Mesenchymal stem cell (in vitro differentiated cells and primary cell): Measurements from ENCODE around the gene STX2.

ENCODE experiments used
- DNase-seq: peaks from one replicate; pipeline ENCODE4 v3.0.0-alpha.2; 2013
- H2AFZ ChIP-seq: one replicate; pipeline ENCODE4 v1.6.1; 2013; ENCODE audit warnings: low read depth, mild to moderate bottlenecking, control low read depth, inconsistent platforms, low read length, moderate library complexity
- H2AK5ac ChIP-seq: 2 replicates; pipeline ENCODE4 v1.6.1; 2013; ENCODE audit warnings: low read length, moderate library complexity, mild to moderate bottlenecking, inconsistent platforms; ENCODE audit not compliant: severe bottlenecking
- H2BK120ac ChIP-seq: one replicate; pipeline ENCODE4 v1.6.1; 2013; ENCODE audit warnings: low read depth, mild to moderate bottlenecking, inconsistent platforms, low read length, moderate library complexity
- H2BK12ac ChIP-seq, 2 experiments: one replicate each; pipeline ENCODE4 v1.6.1; 2013; ENCODE audit warnings: inconsistent platforms in 2 of 2, low read length in 2 of 2, mild to moderate bottlenecking in 2 of 2, moderate library complexity in 2 of 2, control low read depth in 1 of 2
- H2BK15ac ChIP-seq: one replicate; pipeline ENCODE4 v1.6.1; 2013; ENCODE audit warnings: mild to moderate bottlenecking, low read depth, inconsistent platforms; ENCODE audit not compliant: poor library complexity, severe bottlenecking
- H2BK5ac ChIP-seq: 2 replicates; pipeline ENCODE4 v1.6.1; 2013; ENCODE audit warnings: low read depth, mild to moderate bottlenecking, low read length, control low read depth, inconsistent platforms; ENCODE audit not compliant: poor library complexity, severe bottlenecking
- H3K14ac ChIP-seq, 2 experiments: one replicate each; pipeline ENCODE4 v1.6.1; 2013; ENCODE audit warnings: inconsistent platforms in 2 of 2, low read length in 2 of 2, control low read depth in 1 of 2, mild to moderate bottlenecking in 1 of 2, moderate library complexity in 1 of 2
- H3K18ac ChIP-seq, 2 experiments: one replicate each; pipeline ENCODE4 v1.6.1; 2013; ENCODE audit warnings: inconsistent platforms in 2 of 2, low read length in 2 of 2, control low read depth in 1 of 2, low read depth in 1 of 2, mild to moderate bottlenecking in 1 of 2
- H3K23ac ChIP-seq, 2 experiments: one replicate each; pipeline ENCODE4 v1.6.1; 2013; ENCODE audit warnings: inconsistent platforms in 2 of 2, low read length in 2 of 2, mild to moderate bottlenecking in 2 of 2, moderate library complexity in 2 of 2, control low read depth in 1 of 2
- H3K27ac ChIP-seq: 2 replicates; pipeline ENCODE4 v1.5.1; 2013; ENCODE audit warnings: mild to moderate bottlenecking, moderate library complexity, low read length, control low read depth, inconsistent platforms; ENCODE audit not compliant: poor library complexity, severe bottlenecking
- H3K27me3 ChIP-seq, 2 experiments: 2 replicates each; pipeline versions ENCODE4 v1.6.1 to v1.7.0; 2013; ENCODE audit warnings: low read length in 2 of 2, mild to moderate bottlenecking in 2 of 2, moderate library complexity in 2 of 2, control low read depth in 1 of 2, inconsistent platforms in 1 of 2; ENCODE audit not compliant: control insufficient read depth in 1 of 2, insufficient read depth in 1 of 2
- H3K36me3 ChIP-seq, 2 experiments: 2 replicates each; pipeline versions ENCODE4 v1.6.1 to v1.7.0; 2013; ENCODE audit warnings: low read length in 2 of 2, control low read depth in 1 of 2, inconsistent platforms in 1 of 2, low read depth in 1 of 2, mild to moderate bottlenecking in 1 of 2; ENCODE audit not compliant: insufficient read depth in 2 of 2, control insufficient read depth in 1 of 2
- H3K4ac ChIP-seq, 2 experiments: one replicate each; pipeline ENCODE4 v1.6.1; 2013; ENCODE audit warnings: inconsistent platforms in 2 of 2, low read length in 2 of 2, mild to moderate bottlenecking in 2 of 2, moderate library complexity in 2 of 2, control low read depth in 1 of 2, low read depth in 1 of 2
- H3K4me1 ChIP-seq: 2 replicates; pipeline ENCODE4 v1.6.1; 2013; ENCODE audit warnings: low read depth, low read length, control low read depth; ENCODE audit not compliant: control insufficient read depth, insufficient read depth
- H3K4me2 ChIP-seq: 2 replicates; pipeline ENCODE4 v1.6.1; 2013; ENCODE audit warnings: low read length, mild to moderate bottlenecking, inconsistent platforms; ENCODE audit not compliant: poor library complexity, severe bottlenecking
- H3K4me3 ChIP-seq, 2 experiments: 2 replicates each; pipeline versions ENCODE4 v1.5.1 to v1.7.0; 2013; ENCODE audit warnings: low read length in 2 of 2, mild to moderate bottlenecking in 2 of 2, control low read depth in 1 of 2, low read depth in 1 of 2; ENCODE audit not compliant: insufficient read depth in 1 of 2
- H3K79me1 ChIP-seq: replicated peaks from 2 replicates; pipeline ENCODE4 v1.6.1; 2013; ENCODE audit warnings: mild to moderate bottlenecking, control low read depth, low read length, inconsistent platforms; ENCODE audit not compliant: poor library complexity, severe bottlenecking
- H3K9ac ChIP-seq: 2 replicates; pipeline ENCODE4 v1.7.0; 2013; ENCODE audit warnings: mild to moderate bottlenecking, low read length, moderate library complexity
- H3K9me3 ChIP-seq: 2 replicates; pipeline ENCODE4 v1.7.0; 2013; ENCODE audit warnings: mild to moderate bottlenecking, low read length; ENCODE audit not compliant: control insufficient read depth
- H4K8ac ChIP-seq: one replicate; pipeline ENCODE4 v1.6.1; 2013; ENCODE audit warnings: inconsistent platforms, mild to moderate bottlenecking, low read length, moderate library complexity
- H4K91ac ChIP-seq: one replicate; pipeline ENCODE4 v1.6.1; 2013; ENCODE audit warnings: mild to moderate bottlenecking, low read length, inconsistent platforms
- WGBS: methylation state at CpG from one replicate; pipeline ENCODE4 v1.1.7; 2013; ENCODE audit warnings: mixed read lengths; 5-methylcytosine and 5-hydroxymethylcytosine counted together

Gene STX2

DNA sequence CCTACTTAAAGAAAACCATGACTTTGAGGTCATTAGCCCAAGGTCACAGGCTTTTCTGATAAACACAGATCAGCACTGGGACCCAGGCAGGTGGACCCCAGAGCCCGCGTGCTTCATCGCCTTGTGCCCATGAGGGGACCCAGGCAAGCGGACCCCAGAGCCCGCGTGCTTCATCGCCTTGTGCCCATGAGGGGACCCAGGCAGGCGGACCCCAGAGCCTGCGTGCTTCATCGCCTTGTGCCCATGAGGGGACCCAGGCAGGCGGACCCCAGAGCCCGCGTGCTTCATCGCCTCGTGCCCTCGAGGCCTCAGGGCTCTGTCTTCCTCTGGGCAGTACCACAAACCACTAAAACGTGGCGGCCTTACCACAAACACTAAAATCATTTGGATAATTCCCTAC is 31.7 kb downstream of the STX2 start:
- H2BK12ac ChIP-seq = no peak overlapping the region
- H2BK120ac ChIP-seq = no peak overlapping the region
- H3K9me3 ChIP-seq = no peaks in the 10 kb centered on the region
- no peaks in the 10 kb centered on the region for H3K4me1 ChIP-seq
- no peak overlapping the region for H3K14ac ChIP-seq
- H2BK15ac ChIP-seq = no peak overlapping the region
- no peak overlapping the region for H3K27ac ChIP-seq
- H2BK5ac ChIP-seq = no peak overlapping the region
- H3K18ac ChIP-seq = no peak overlapping the region
- 98% methylated on average over 16 of the region's 18 CpGs for WGBS
- H3K4me2 ChIP-seq = no peak overlapping the region
- H3K4ac ChIP-seq = no peak overlapping the region
- H3K9ac ChIP-seq = no peak overlapping the region
- H2AK5ac ChIP-seq = no peak overlapping the region
- H2AFZ ChIP-seq = no peak overlapping the region
- no peak overlapping the region for H3K4me3 ChIP-seq
- DNase-seq = no peak
- no peaks in the 10 kb centered on the region for H3K27me3 ChIP-seq
- no peak overlapping the region for H4K91ac ChIP-seq
- H3K23ac ChIP-seq = no peak overlapping the region
- H3K79me1 ChIP-seq = peaks cover 40% of the 10 kb centered on the region
- peaks cover 55 to 88% of the 10 kb centered on the region in 2 experiments for H3K36me3 ChIP-seq
- no peak overlapping the region for H4K8ac ChIP-seq

DNA sequence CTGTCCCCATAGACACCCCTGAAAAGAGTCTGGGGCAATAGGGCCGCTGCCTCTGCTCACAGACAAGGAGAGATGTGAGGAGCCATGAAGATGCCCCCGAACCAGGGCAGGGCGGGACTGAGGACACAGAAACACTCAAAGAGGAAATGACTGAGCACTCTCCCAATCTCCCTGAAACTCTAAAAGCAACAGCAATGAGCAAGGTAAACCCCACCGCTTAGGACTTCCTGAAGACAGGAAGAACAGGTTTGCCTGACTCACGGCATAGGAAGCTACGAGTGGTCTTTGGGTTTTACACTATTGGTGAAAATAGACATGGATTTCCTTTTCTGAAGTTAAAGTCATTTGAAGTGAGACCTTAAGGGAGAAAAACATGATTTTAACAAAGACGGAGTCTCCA is 32.5 kb downstream of the STX2 start:
- Histone ChIP-seq H3K4me1 (no peaks in the 10 kb centered on the region), H4K91ac (no peak overlapping the region)

DNA sequence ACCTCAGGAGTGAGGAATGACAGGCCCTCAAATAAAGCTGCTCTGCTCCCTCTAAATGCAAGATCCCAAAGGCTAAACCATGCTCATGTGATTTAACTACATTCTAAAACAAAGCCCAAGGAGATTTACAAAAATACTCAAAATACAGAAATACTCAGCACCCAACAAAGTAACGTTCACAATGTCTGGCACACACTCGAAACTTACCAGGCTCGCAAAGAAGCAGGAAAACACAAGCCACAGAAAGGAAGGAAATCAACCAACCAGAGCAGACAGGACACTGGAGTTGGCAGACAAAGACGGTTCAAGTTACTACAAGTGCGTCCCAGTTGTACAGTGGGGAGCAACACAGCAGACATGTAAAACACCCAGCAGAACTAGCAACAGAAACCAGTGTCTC is 33.4 kb downstream of the STX2 start:
- Histone ChIP-seq H3K23ac (no peak overlapping the region), H3K18ac (no peak overlapping the region), H3K4me1 (no peaks in the 10 kb centered on the region), H3K27ac (no peak overlapping the region), H3K4ac (no peak overlapping the region), H2AK5ac (no peak overlapping the region), H2BK15ac (no peak overlapping the region), H3K27me3 (no peaks in the 10 kb centered on the region), H4K91ac (no peak overlapping the region), H2BK120ac (no peak overlapping the region), H2AFZ (no peak overlapping the region), H2BK5ac (no peak overlapping the region), H3K9ac (no peak overlapping the region), H3K14ac (no peak overlapping the region), H3K9me3 (no peaks in the 10 kb centered on the region), H3K79me1 (peaks cover 41% of the 10 kb centered on the region), H4K8ac (no peak overlapping the region), H3K4me2 (no peak overlapping the region), H2BK12ac (no peak overlapping the region), H3K4me3 (no peak overlapping the region), H3K36me3 (peaks cover 61 to 93% of the 10 kb centered on the region in 2 experiments)
- 100% methylated on average over 5 of the region's 5 CpGs for WGBS
- no peak for DNase-seq

More for the DNA sequence above, 32.5 kb downstream of the STX2 start:
- H2BK15ac ChIP-seq = no peak overlapping the region
- no peak overlapping the region for H2BK5ac ChIP-seq
- no peak for DNase-seq
- H2AFZ ChIP-seq = no peak overlapping the region
- no peak overlapping the region for H3K23ac ChIP-seq
- H3K9ac ChIP-seq = no peak overlapping the region
- H4K8ac ChIP-seq = no peak overlapping the region
- no peaks in the 10 kb centered on the region for H3K9me3 ChIP-seq
- H3K27ac ChIP-seq = no peak overlapping the region
- H3K4ac ChIP-seq = no peak overlapping the region
- H2BK120ac ChIP-seq = no peak overlapping the region
- no peak overlapping the region for H3K18ac ChIP-seq
- peaks cover 59 to 87% of the 10 kb centered on the region in 2 experiments for H3K36me3 ChIP-seq
- no peak overlapping the region for H3K14ac ChIP-seq
- WGBS = over 99% methylated on average over 7 of the region's 7 CpGs
- H3K4me3 ChIP-seq = no peak overlapping the region
- H3K79me1 ChIP-seq = peaks cover 41% of the 10 kb centered on the region
- no peak overlapping the region for H2AK5ac ChIP-seq
- no peaks in the 10 kb centered on the region for H3K27me3 ChIP-seq
- no peak overlapping the region for H3K4me2 ChIP-seq
- no peak overlapping the region for H2BK12ac ChIP-seq

DNA sequence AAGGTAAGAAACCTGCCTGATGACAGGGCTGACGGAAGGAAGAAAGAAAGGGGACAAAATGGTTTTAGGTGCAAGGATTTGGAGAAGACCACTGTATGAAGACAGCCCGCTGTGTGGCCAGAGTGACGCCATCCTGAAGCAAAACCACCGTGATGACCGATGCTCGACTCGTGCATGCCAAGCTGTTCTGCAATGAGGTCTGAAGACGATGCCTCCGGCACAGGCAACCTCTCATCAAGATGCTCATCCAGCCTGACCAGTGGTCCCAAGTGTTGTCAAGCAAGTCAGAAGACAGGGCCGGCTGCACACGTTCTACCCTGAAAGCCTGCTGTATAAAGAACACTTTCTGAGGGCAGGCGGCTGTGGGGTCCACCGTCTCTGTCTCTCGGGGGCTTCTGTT is 34.8 kb downstream of the STX2 start:
- Histone ChIP-seq H3K4ac (no peak overlapping the region), H3K27ac (no peak overlapping the region), H3K4me2 (no peak overlapping the region), H2BK12ac (no peak overlapping the region), H3K4me3 (no peak overlapping the region), H3K9me3 (no peaks in the 10 kb centered on the region), H4K8ac (no peak overlapping the region), H3K27me3 (no peaks in the 10 kb centered on the region), H4K91ac (no peak overlapping the region), H2BK15ac (no peak overlapping the region), H3K4me1 (no peaks in the 10 kb centered on the region), H3K23ac (no peak overlapping the region), H2AFZ (no peak overlapping the region), H3K79me1 (peaks cover 39% of the 10 kb centered on the region), H3K14ac (no peak overlapping the region), H3K9ac (no peak overlapping the region), H2BK5ac (no peak overlapping the region), H2BK120ac (no peak overlapping the region), H3K18ac (no peak overlapping the region), H3K36me3 (peaks cover 54 to 97% of the 10 kb centered on the region in 2 experiments), H2AK5ac (no peak overlapping the region)
- no peak for DNase-seq
- 96% methylated on average over 14 of the region's 14 CpGs for WGBS
